Esophagus (tissue), 2 donors: ENCODE data around the gene KIF3A. TPM values are rescaled to one million over a fixed set of nuclear protein-coding genes. Genes with fewer than 3 reads are reported as not detected.

ENCODE experiments used
- H3K27ac ChIP-seq, 2 donors: one replicate each; pipeline ENCODE4 v1.5.1; 2013; ENCODE audit warnings: low read depth in 2 of 2, mild to moderate bottlenecking in 2 of 2, inconsistent platforms in 1 of 2, low read length in 1 of 2, moderate library complexity in 1 of 2
- H3K27me3 ChIP-seq, 2 donors: one replicate each; pipeline ENCODE4 v1.6.1; 2013; ENCODE audit warnings: low read length in 2 of 2, control low read depth in 1 of 2, mild to moderate bottlenecking in 1 of 2; ENCODE audit not compliant: insufficient read depth in 2 of 2, control insufficient read depth in 1 of 2
- H3K36me3 ChIP-seq, 2 donors: one replicate each; pipeline ENCODE4 v1.6.1; 2013; ENCODE audit warnings: low read length in 1 of 2; ENCODE audit not compliant: control insufficient read depth in 2 of 2, insufficient read depth in 2 of 2
- H3K4me1 ChIP-seq, 2 donors: one replicate each; pipeline ENCODE4 v1.6.1; 2013; ENCODE audit warnings: low read length in 1 of 2; ENCODE audit not compliant: control insufficient read depth in 2 of 2, insufficient read depth in 2 of 2
- H3K4me3 ChIP-seq, 2 donors: one replicate each; pipeline ENCODE4 v1.5.1; 2013; ENCODE audit warnings: low read length in 2 of 2, mild to moderate bottlenecking in 2 of 2, low read depth in 1 of 2, moderate library complexity in 1 of 2
- H3K9me3 ChIP-seq, 2 donors: one replicate each; pipeline ENCODE4 v1.6.1; 2013; ENCODE audit warnings: mild to moderate bottlenecking in 2 of 2, low read depth in 1 of 2, low read length in 1 of 2, moderate library complexity in 1 of 2; ENCODE audit not compliant: control insufficient read depth in 2 of 2, insufficient read depth in 1 of 2
- WGBS, 2 donors: extraction: QIAGEN DNeasy Blood & Tissue Kit; methylation state at CpG; one replicate each; pipeline ENCODE4 v1.1.7; 2013; 5-methylcytosine and 5-hydroxymethylcytosine counted together
- polyA plus RNA-seq, 2 donors: library from polyadenylated mRNA; stranded (reverse); fragments of 200-250 nt; gene quantifications; one replicate each; pipeline ENCODE4 v1.2.3, GENCODE V29; 2013
- donor health status: healthy with polysubstance abuse.
- donor health status: Bipolar disorder and iron deficiency.

Gene KIF3A
- polyA plus RNA-seq, 2 donors = 2.0 to 2.4 TPM

- 80 to 89% methylated on average over 2 of the region's 2 CpGs for WGBS, 2 donors
- H3K9me3 ChIP-seq = no peaks in the 10 kb centered on the region
Observed at GRCh38 chr5:132647473-132647872, 89.9 kb downstream of the KIF3A start.

GRCh38 chr5:132646583-132647266 is 90.6 kb downstream of the KIF3A start:
- no peak overlapping the region for H3K27ac ChIP-seq
- 79 to 92% methylated on average over 11 of the region's 11 CpGs for WGBS, 2 donors
- H3K36me3 ChIP-seq = peaks cover 7 to 8% of the 10 kb centered on the region in 2 donors
- H3K4me1 ChIP-seq = no peaks in the 10 kb centered on the region
- H3K4me3 ChIP-seq = no peak overlapping the region
- no peaks in the 10 kb centered on the region for H3K9me3 ChIP-seq
- no peaks in the 10 kb centered on the region for H3K27me3 ChIP-seq

More at GRCh38 chr5:132647473-132647872, 89.9 kb downstream of the KIF3A start:
- no peak overlapping the region for H3K27ac ChIP-seq
- H3K4me1 ChIP-seq = no peaks in the 10 kb centered on the region
- peaks cover 7 to 8% of the 10 kb centered on the region in 2 donors for H3K36me3 ChIP-seq
- H3K27me3 ChIP-seq = no peaks in the 10 kb centered on the region
- H3K4me3 ChIP-seq = no peak overlapping the region

DNA sequence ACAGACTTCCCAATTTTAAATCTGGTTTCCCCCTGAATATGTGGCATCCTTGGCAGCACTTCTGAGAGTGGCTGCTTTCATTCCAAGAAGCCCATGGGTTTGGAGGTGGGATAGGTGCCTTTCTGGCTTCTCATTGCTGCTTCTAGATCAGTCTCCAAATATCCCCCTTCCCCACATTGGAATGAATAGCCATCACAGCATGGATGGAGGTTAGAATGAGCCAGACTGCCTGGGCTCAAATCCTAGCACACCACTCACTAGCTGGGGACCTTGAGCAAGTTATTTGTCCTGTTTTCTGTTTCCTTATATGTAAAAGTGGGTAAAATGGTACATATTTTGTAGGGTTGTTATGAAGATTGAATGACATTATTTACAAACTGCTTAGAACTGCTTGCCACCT is 93.2 kb downstream of the KIF3A start:
- Histone ChIP-seq H3K36me3 (peaks cover 12% of the 10 kb centered on the region in 2 donors), H3K27ac (no peak overlapping the region), H3K27me3 (no peaks in the 10 kb centered on the region)

More for the DNA sequence above, 93.2 kb downstream of the KIF3A start:
- Histone ChIP-seq H3K9me3 (no peaks in the 10 kb centered on the region), H3K4me1 (no peaks in the 10 kb centered on the region), H3K4me3 (no peak overlapping the region)

Other genes with a start within 250 kb of the KIF3A start
- gene IRF1, start 246.8 kb downstream of the KIF3A start, polyA plus RNA-seq = 10 to 100 TPM in 1 of 2 donors, 1 to 10 TPM in 1; 7.5 to 14.2 TPM
- gene IL5, start 194.0 kb downstream of the KIF3A start, polyA plus RNA-seq = not detected
- 1 to 10 TPM; 6.2 to 8.5 TPM for gene RAD50, start 180.6 kb downstream of the KIF3A start, polyA plus RNA-seq
- not detected for gene IL13, start 79.4 kb downstream of the KIF3A start, polyA plus RNA-seq
- gene IL4, start 63.6 kb downstream of the KIF3A start, polyA plus RNA-seq = not detected
- gene CCNI2, start 9.9 kb upstream of the KIF3A start, polyA plus RNA-seq = under 1 TPM; 0.04 to 0.05 TPM
- gene SEPTIN8, start 39.7 kb upstream of the KIF3A start, polyA plus RNA-seq = 10 to 100 TPM; 22.1 to 23.3 TPM
- under 1 TPM; 0.07 to 0.18 TPM for gene SOWAHA, start 75.8 kb upstream of the KIF3A start, polyA plus RNA-seq
- gene SHROOM1, start 93.1 kb upstream of the KIF3A start, polyA plus RNA-seq = 1 to 10 TPM; 3.3 to 5.6 TPM
- under 1 TPM; 0.16 to 0.55 TPM for gene GDF9, start 128.9 kb upstream of the KIF3A start, polyA plus RNA-seq
- 100 to 1,000 TPM; 351 to 424 TPM for gene UQCRQ, start 129.1 kb upstream of the KIF3A start, polyA plus RNA-seq
- 1 to 10 TPM in 1 of 2 donors, under 1 TPM in 1; 0.73 to 2.2 TPM for gene LEAP2, start 136.1 kb upstream of the KIF3A start, polyA plus RNA-seq
- 10 to 100 TPM; 10.4 to 12.6 TPM for gene AFF4, start 226.1 kb upstream of the KIF3A start, polyA plus RNA-seq